GM19351 (cell line): ENCODE data around the gene SDS.

Source experiments
- ATAC-seq: cut with Tn5 transposase; IDR thresholded peaks from one replicate; pipeline ENCODE4 v1.9.1; 2021; ENCODE audit warnings: mild to moderate bottlenecking, moderate library complexity; ENCODE audit not compliant: unreplicated experiment

Gene SDS

DNA sequence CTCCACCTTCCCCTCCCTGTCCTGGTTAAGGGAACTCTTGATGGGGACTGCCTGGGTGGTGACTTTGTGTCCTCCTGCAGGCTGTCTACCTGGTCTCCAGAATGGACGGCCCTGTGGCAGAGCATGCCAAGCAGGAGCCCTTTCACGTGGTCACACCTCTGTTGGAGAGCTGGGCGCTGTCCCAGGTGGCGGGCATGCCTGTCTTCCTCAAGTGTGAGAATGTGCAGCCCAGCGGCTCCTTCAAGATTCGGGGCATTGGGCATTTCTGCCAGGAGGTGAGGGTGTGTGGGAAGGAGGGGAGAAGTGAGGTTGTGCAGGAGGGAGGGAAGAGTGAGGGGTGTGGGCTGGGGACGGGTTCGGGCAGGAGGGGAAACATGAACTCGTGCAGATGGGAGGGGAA lies 24.2 kb upstream of the SDS start:
- no peak for ATAC-seq

DNA sequence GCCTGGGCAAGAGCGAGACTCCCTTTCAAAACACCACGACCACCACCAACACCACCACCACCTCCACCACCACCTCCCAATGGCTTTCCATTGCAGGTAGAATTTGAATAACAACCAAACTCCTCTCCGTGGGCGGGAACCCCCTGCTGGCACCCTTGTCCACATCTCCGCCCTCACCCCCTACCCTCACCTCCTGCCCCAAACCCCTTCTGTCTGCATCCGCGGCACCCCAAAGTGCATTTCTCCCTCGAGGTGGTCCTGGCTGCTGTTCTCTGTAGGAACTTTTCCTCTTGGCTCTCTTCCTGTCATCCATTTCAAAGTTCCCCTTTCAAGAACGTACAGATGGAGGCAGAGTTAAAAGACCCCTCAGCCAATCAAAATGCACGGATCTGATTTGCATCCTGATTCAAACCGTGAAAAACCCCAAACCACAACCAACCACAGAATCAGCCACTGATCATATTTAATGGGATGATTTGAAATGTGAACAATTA lies 22.3 kb upstream of the SDS start:
- ATAC-seq, result no peak

DNA sequence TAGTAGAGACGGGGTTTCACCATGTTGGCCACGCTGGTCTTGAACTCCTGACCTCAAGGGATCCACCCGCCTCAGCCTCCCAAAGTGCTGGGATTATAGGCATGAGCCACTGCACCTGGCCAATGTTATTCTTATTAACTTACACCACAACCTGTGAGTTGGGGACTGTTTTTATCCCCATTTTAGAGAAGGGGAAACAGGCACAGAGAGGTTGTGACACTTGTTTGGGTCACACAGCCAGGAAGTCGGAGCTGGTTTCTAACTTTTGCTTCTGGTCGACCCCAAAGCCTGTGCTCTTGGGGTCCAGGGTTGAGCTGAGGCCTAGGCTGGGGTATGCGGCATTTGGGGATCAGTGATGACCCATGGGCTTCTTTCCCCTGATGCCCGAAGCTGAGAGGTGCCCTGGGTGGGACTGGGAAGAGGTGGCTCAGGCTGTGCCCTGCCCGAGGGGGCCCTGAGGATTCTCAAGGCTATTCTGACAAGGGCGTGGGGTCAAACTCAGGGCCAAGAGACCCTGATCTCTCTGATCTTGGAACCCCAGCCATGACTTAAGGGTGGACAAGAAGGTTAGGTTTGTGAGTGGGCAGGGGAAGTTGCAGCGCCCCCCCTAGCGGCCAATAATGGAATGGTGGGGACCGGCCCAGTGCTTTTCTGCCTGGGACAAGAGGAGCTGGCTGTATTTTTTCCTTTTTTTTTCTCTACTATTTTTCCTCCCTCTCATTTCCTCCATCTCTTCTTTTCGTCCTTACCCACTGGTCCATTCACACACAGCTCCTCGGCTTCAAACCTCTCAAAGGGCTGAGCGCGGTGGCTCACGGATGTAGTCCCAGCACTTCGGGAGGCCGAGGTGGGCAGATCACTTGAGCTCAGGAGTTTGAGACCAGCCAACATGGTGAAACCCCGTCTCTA lies 21.5 kb upstream of the SDS start:
- ATAC-seq, result no peak

DNA sequence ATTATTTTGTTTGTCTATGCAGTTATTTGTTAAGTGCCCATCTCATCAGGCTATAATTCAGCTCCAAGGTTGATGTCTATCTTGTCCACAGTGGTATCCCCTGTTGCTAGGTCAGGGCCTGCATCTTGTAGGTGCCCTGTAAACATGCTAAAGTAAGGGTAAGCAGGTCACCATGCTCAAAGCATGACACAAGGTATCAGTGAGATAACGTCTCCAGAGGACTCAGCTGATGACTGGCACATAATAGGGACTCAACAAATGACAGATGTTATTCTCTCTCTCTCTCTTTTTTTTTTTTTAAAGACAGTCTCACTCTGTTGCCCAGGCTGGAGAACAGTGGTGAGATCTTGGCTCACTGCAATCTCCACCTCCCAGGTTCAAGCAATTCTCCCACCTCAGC lies 20.8 kb upstream of the SDS start:
- ATAC-seq, result no peak

DNA sequence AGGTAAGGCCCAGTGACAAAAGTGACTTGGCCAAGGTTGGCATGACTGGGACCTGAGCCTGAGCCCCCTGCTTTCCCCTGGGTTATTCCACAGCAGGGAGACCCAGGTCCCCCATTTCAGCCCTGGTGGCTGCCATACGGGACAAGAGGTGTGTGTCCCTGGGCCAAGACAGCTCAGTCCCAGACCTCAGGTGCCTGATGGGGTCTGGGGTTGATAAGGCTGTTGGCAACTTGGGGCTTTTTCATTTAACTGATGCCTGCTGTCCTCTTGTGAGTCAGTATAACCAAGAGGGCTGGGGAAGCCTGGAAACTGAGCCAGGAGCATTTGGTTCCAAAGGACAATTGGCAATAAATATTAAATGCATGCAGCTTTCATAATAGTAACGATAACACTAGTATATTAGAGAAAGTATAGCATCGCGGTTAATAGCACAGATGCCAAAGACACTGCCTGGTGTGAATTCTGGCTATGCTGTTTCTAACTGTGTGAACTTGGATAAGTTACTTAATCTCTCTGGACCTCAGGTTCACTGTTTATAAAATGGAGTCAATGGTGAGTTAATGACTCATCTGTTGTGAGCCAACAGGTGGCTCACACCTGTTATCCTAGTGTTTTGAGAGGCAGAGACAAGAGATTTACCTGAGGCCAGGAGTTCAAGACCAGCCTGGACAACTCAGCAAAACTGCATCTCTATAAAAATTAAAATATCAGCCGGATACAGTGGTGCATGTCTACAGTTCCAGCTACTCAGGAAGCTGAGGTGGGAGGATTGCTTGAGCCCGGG lies 19.4 kb upstream of the SDS start:
- no peak for ATAC-seq

DNA sequence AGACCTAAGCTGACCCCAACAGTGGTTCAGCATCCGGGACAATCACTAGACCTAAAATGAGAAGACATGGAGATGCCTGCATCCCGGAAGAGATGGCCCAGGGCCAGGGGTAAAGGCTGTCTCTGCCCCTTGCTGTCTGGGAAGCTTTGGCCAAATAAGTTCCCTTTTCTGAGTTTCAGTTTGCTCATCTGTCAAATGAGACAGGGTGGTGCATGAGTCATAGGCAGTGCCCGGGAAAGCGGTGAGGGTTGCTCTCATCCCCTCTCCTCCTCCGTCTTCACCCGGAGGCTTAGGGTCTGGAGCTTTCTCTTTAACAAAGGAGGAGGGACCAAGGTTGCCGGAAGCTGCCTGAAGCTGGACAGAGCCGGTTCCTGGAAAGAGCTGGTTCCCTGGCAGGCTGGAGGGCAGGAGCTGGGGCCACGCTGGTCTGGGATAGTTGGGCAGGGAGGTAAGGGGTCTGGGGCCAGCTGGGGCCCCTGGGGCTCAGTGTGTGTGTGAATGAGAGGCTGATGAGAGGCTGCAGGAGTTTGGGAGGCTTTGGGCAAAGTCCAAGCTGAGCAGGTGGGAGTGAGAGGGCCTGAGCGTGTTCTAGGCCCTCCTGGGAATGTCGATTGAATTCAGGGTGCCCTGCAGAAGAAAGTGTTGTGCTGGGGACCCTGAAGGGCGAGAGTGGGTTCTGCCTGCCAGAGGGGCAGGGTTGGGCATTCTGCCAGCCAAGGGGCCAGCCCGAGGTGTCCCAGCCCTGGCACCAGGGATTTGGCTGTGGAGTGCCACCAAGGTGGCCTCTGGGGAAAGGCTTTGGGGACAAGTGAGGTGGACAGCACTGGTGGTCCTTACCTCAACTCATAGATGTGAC lies 18.6 kb upstream of the SDS start, which contains the start of gene SDSL:
TSS of gene SDSL (plus strand) at position 351 of the 856 bp plus-strand sequence. CDS start 5,603 bp downstream, outside the sequence.
- peak; percentile 75 for ATAC-seq

DNA sequence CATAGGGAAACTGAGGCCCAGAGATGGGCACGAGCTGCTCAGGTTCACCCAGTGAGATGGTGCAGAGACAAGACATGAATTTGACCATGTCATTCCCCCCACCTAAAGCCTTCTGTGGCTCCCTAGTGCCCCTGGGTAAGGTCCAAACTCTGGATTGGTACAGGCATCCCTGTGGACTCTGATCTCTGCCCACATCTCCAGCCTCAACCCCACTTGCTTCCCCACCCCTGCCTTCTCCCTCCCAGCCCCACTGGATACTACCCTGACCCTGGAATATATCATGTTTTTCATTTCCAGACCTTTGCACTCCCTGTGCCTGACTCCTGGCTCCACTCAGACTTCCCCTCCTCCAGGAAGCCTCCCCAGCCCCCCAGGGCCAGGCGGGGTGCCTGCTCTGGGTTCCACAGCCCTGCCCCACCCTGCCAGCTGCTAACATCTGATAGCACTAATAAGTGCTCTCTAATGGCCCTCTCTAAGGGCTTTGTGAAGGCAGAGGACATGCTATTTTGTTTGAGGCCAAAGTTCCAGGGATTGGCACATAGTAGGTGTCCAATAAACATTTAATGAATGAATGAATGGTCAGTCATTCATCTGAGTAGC lies 17.4 kb upstream of the SDS start:
- ATAC-seq, result no peak

DNA sequence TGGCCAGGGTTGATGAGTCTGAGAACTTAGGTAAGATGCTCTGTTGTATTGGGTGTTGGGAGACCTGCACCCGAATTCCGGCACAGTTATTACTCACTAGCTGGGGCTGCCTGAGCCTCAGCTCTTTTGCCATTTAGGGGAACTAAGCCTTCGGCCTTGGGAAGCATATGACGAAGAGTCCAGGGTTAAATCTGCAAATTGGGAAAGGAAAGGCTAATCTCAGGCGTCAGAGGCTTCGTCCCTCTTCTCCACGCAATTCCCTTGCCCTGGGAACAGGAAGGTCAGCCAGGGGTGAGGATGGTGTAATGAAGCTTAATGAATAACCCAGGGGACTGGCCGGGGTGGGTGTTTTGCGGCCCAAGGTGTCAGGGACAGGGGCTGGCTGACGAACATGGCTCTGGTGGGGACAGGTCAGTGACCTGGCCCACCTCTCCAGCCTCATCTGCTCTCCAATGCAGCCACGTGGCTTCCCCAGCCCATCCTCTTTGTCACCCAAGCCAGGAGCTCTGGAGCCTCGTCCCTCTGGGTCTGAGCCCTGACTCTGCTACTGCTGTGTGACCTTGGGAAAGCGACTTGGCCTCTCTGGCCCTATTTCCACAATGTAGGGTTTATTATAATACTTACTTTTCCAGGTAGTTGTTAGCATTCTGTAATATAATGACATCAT lies 14.7 kb upstream of the SDS start:
- ATAC-seq, result no peak

DNA sequence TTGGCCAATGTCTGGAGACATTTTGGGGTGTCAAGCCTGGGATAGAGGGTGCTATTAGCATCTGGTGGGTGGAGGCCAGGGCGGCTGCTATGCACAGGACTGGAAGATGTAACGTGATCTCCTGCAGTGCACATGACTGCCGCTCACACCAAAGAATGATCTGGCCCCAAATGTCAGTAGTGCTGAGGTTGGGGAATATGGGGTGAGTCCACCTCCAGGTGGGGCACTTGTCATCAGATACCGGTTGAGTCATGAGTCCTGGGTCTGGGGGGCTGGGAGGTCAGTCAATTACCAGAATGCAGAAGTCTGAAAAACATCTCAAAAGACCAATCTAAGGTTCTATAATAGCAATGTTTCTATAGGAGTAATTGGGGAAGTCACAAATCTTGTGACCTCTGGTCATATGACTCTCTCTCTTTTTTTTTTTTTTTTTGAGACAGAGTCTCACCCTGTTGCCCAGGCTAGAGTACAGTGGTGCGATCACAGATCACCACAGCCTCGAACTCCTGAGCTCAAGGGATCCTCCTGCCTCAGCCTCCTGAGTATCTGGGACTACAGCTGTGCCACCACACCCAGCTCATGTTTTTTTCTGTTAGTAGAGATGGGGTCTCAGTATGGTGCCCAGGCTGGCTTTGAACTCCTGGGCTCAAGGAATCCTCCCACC lies 12.5 kb upstream of the SDS start:
- peak; percentile 40 for ATAC-seq

DNA sequence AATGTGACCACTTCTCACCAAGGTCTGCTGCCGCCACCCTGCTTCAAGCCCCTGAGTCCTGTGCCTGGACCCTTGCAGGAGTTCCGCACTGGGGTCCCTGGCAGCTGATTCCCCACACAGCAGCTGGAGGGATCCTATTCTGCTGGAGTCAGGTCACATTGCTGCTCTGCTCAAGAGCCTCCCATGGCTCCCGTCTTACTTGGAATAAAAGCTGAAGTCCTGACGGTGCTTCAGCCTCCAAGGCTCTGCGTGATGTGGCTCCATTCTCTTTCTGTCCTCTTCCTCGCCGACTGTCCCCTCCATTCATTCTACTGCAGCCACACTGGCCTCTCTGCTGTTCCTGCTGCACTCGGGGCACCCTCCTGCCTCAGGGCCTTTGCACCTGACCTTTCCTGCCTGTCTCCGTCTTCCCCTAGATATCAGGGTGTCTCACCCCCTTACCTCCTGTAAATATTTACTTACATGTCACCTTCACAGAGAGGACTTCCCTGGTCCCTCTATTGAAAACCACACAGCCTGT lies 10.9 kb upstream of the SDS start:
- no peak for ATAC-seq

DNA sequence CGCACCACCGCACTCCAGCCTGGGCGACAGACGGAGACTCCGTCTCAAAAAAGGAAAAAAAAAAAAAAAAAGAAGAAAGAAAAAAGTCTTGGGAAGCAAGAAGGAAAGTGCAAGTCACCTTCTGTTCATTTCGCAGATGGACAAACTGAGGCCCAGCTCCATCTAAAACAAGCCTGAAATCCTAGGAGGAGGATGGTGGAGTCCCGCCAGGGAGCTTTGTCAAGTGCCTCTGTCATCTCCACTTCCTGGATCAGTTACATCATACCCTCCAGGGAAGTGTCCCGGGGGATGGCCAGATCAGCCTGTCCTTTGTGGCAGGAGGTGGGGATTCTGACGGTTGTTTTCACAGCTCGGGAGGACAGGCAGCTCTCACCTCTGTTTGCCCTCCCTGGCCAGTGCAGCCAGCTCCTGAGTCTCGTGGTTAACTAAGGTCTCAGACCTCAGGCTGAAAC lies 9.8 kb upstream of the SDS start:
- ATAC-seq, result no peak

DNA sequence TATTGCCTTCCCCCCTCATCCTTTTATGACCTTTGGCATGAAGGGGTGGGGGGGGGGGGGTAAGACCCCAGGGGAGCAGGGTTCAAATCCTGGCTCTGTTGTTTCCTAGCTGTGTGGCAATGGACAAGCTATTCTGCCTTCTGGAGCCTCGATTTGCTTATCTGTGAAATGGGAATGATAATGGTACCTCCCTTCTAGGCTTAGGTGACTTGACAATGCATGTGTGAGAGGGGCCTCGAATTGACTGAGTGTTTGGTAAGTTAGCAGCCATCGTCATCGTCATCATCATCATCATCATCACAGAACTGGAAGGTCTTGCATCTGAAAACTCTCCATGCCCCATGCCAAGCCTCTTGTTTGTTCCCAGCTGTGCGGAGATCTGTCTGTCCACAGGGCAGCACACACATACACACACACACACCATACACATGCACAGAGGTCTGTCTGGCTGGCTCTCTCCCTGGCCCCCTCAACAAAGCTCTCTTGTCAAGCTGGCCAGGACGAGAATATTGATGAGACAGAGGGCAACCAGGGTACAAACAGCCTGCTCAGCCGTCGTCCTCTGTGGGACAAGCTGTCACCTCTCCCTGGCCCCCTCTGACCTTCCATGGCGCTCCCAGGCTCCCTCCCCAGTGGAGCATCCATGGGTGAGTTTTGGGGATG lies 5.9 kb upstream of the SDS start:
- ATAC-seq, result no peak

DNA sequence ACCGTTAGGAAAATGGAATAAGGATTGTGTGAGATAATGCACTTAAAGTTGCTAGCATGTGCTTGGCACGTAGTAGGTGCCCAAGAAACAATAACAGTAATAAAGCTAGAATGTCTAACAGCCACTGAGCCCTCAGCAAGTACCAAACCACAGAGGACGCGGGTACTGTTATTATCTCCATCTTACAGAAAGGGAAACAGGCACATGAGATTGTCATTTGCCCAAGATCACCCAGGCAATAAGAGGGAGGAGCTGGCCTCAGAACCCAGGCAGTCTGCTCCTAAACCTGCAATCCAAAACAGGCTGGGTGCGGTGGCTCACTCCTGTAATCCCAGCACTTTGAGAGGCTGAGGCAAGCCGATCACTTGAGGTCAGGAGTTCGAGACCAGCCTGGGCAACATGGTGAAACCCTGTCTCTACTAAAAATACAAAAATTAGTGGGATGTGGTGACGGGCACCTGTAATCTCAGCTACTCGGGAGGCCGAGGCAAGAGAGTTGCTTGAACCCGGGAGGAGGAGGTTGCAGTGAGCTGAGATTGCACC lies 5.1 kb upstream of the SDS start:
- no peak for ATAC-seq

DNA sequence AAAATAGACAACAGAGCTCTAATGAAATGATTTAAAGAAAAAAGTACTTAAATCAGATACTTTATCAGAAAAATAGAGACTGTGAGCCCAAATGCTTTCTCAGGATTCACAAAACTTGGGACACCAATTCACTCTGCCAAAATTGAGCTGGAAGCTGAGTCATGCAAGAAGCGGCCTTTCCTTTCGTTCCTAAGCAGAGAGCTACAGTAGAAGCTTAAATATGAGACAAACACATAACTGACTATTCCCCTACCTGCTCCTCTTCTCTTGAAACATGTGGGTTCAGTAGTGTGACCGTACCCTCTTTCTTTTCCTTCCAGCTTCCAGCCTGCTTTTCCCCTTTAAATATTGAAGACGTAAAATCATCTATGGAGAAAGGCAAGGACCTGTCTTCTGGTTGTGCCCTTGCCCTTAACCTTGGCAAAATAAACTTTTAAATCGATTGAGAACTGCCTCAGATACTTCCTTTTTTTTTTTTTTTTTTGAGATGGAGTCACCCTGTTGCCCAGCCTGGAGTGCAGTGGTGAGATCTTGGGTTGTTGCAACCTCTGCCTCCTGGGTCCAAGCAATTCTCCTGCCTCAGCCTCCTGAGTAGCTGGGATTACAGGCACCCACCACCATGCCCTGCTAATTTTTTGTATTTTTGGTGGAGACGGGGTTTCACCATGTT lies 4.4 kb upstream of the SDS start:
- no peak for ATAC-seq

DNA sequence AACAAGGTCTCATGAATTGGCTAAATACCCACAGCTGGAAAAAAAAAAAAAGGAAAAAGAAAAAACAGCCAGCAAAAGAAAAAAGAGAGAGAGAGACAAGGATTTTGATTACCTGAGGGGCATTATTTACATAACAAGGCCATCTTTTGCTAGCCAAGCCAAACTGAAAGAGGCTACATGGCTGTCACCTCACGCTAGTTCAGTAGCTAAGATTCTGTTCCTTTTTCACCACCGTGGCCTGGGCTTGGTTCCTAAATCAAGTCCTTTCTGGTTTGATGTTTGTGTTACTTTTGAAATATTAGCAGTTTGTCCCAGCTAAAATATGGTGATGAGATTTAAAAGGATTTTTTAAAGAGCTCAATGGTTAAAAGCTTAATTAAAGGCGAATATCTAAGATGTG lies 2.0 kb upstream of the SDS start:
- ATAC-seq, result no peak

DNA sequence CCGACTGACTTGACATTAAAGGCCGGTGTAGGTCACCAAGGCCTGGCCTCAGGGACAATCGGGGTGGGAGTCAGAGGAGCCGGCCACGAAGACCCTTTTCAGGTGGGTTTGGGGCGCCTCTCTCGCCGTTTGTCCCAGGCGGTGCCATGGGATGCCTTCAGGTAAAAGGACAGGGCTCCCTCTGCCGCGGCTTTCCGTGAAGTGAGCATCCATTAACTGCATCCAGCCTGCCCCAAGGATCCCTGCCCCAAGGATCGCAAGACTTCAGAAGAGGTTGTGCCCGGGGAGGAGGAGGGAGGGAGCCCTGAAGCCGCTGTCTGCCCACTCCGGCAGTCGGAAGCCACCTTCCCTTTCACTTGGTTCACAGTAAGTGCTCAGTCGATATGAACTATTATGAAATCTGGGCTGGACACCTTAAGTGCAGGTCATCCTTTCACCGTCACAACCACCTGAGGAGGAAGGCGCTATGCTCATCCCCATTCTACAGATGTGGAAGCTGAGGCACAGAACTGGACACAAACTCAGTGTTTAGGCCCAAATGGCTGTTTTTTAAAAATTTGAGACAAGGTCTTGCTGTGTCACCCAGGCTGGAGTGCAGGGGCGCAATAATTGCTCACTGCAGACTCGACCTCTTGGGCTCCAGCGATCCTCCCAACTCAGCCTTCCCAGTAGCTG lies 964 bp downstream of the SDS start:
- ATAC-seq, result no peak
